GM13976 (cell line): Measurements from ENCODE around the gene ABHD12.

Experiments used
- DNase-seq: peaks from one replicate; pipeline ENCODE4 v3.0.0; 2012; ENCODE audit warnings: low spot score
- CTCF ChIP-seq: IDR thresholded peaks from 2 replicates; pipeline ENCODE4 v1.5.1; 2012; ENCODE audit warnings: borderline replicate concordance, mild to moderate bottlenecking; ENCODE audit not compliant: insufficient read depth; ENCODE audit errors: extremely low read depth, missing control alignments, control extremely low read depth
- in situ Hi-C: fragments of 300-500 bp; cut with MboI; formaldehyde crosslinking; loops from one replicate; pipeline ENCODE4 v1.12.0; 2022; ENCODE audit warnings: low sequenced_read_pairs, mixed read lengths, inconsistent platforms; ENCODE audit not compliant: unreplicated experiment

The ABHD12 gene

GRCh38 chr20:25274891-25275812 is 115.5 kb downstream of the ABHD12 start:
- DNase-seq, result no peak
- in situ Hi-C loops, result loop anchor here (25.0 kb wide), 1 partner anchor 587 kb away; no protein-coding TSS in a partner anchor
- no peak for TF ChIP-seq CTCF

- in situ Hi-C loops, result no loop called here
- TF ChIP-seq CTCF, result no peak
- no peak for DNase-seq
Measured at GRCh38 chr20:25274481-25274880, 116.2 kb downstream of the ABHD12 start.

- DNase-seq, result no peak
Measured at GRCh38 chr20:25273541-25274358, 116.9 kb downstream of the ABHD12 start.

GRCh38 chr20:25273046-25273445 is 117.6 kb downstream of the ABHD12 start:
- in situ Hi-C loops, result no loop called here
- DNase-seq, result no peak
- no peak for TF ChIP-seq CTCF

More at GRCh38 chr20:25273541-25274358, 116.9 kb downstream of the ABHD12 start:
- TF ChIP-seq CTCF, result no peak
- in situ Hi-C loops, result no loop called here

GRCh38 chr20:25272223-25273000 is 118.2 kb downstream of the ABHD12 start:
- in situ Hi-C loops, result no loop called here

More at GRCh38 chr20:25272223-25273000, 118.2 kb downstream of the ABHD12 start:
- TF ChIP-seq CTCF, result no peak
- no peak for DNase-seq
